Activated CD4-positive, alpha-beta T cell treated with anti-CD3 and anti-CD28 coated beads, Interleukin-2, amount 50 U/mL, for 4 hours (primary cell): ENCODE results near the gene CYP4Z1.
"Not testable (repeated sequence)": the region's sequence is repeated elsewhere in the genome, so short reads cannot be mapped to it uniquely, and the experiment has no call there.

ENCODE experiments used
- DNase-seq, 2 experiments: peaks; one replicate each; pipeline ENCODE4 v3.0.0-alpha.2; 2020

The CYP4Z1 gene

GRCh38 chr1:47128854-47129253 is 61.8 kb downstream of the CYP4Z1 start:
- DNase-seq = not testable (repeated sequence)

GRCh38 chr1:47129489-47130230 is 62.6 kb downstream of the CYP4Z1 start:
- DNase-seq = not testable (repeated sequence)

- DNase-seq = not testable (repeated sequence)
Measured at GRCh38 chr1:47132665-47133064, 65.6 kb downstream of the CYP4Z1 start.

GRCh38 chr1:47137198-47137597 is 70.2 kb downstream of the CYP4Z1 start, which contains the start of gene CYP4A22:
Gene CYP4A22 (plus strand): TSS chr1:47137441. CDS start chr1:47137486, 45 bp downstream.
- DNase-seq = no peak

- DNase-seq = no peak
Measured at GRCh38 chr1:47137925-47138615, 71.0 kb downstream of the CYP4Z1 start.

- DNase-seq = not testable (repeated sequence)
Measured at GRCh38 chr1:47140358-47140757, 73.3 kb downstream of the CYP4Z1 start.

GRCh38 chr1:47143654-47144053 is 76.6 kb downstream of the CYP4Z1 start:
- DNase-seq = not testable (repeated sequence)

- DNase-seq = not testable (repeated sequence)
Measured at GRCh38 chr1:47146495-47146894, 79.5 kb downstream of the CYP4Z1 start.

GRCh38 chr1:47147047-47147785 is 80.2 kb downstream of the CYP4Z1 start:
- no peak for DNase-seq

GRCh38 chr1:47149162-47149561 is 82.1 kb downstream of the CYP4Z1 start:
- DNase-seq = not testable (repeated sequence)

- DNase-seq = not testable (repeated sequence)
Measured at GRCh38 chr1:47156457-47156856, 89.4 kb downstream of the CYP4Z1 start.

GRCh38 chr1:47157957-47158356 is 90.9 kb downstream of the CYP4Z1 start:
- DNase-seq = not testable (repeated sequence)

- no peak for DNase-seq
Measured at GRCh38 chr1:47160716-47161115, 93.7 kb downstream of the CYP4Z1 start.

- DNase-seq = no peak
Measured at GRCh38 chr1:47161298-47162040, 94.4 kb downstream of the CYP4Z1 start.

GRCh38 chr1:47164552-47164951 is 97.5 kb downstream of the CYP4Z1 start:
- DNase-seq = no peak
